ENCODE data around the gene UBTD1. TPM values are rescaled to one million over a fixed set of nuclear protein-coding genes. Genes with fewer than 3 reads are reported as not detected.
"Not testable (repeated sequence)": the region's sequence is repeated elsewhere in the genome, so short reads cannot be mapped to it uniquely, and the experiment has no call there.

Gene UBTD1
- total and polyA plus RNA-seq, 10 of the 15 experiments (the other 5 are each of a cell fraction or from before 2014, with no cell fraction given) = 0.04 to 1.5 (median 1.2) TPM; not detected in 1

GRCh38 chr10:97560731-97561381 lies 62.1 kb downstream of the UBTD1 start:
- H3K9me3 ChIP-seq (replicated peaks; ENCODE audit: control insufficient read depth, insufficient read depth, low read length); SMC1A ChIA-PET (ENCODE audit: uncharacterized antibody, unreplicated experiment); H4K20me1 ChIP-seq (ENCODE audit: control insufficient read depth, insufficient read depth); in situ Hi-C loops (cut with MboI); POLR2A ChIA-PET; intact Hi-C loops (cut with micrococcal nuclease; ENCODE audit: unreplicated experiment); H3K4me1 ChIP-seq (ENCODE audit: control insufficient read depth, insufficient read depth, low read length); FAIRE-seq; H3K79me2 ChIP-seq (ENCODE audit: control insufficient read depth, insufficient read depth, low read length); H3K27me3 ChIP-seq (replicated peaks in 1 of 2; ENCODE audit: control insufficient read depth in 2 of 2, insufficient read depth in 2 of 2, low read length in 1 of 2); H3K36me3 ChIP-seq (ENCODE audit: control insufficient read depth in 2 of 2, insufficient read depth in 2 of 2, low read length in 1 of 2); RAD21 ChIA-PET (ENCODE audit: unreplicated experiment); DNase-seq (ENCODE audit: low read depth, low spot score): not testable (repeated sequence)
- TF ChIP-seq MLLT1 (IDR thresholded peaks at IDR 0.05) = peak; percentile 29; the same call in 1 of the 2 replicates
- peak in 1 of 2 experiments; percentile 20; a peak in 1 of 4 replicates for TF ChIP-seq IKZF2 (IDR thresholded peaks at IDR 0.05)
- Histone ChIP-seq H3K27ac (ENCODE audit: control insufficient read depth, insufficient read depth) (peak overlapping the region; percentile 51), H2AFZ (ENCODE audit: control insufficient read depth, low read depth, low read length) (peak overlapping the region; percentile 51), H3K4me2 (ENCODE audit: control insufficient read depth, insufficient read depth) (peak overlapping the region; percentile 38; the same call in 1 of the 2 replicates), H3K9ac (ENCODE audit: control insufficient read depth, insufficient read depth, low read length) (peak overlapping the region; percentile 64), H3K4me3 (peak overlapping the region; percentile 55; the same call in 1 of the 2 replicates)
- WGBS (ENCODE audit: insufficient coverage, insufficient replicate concordance, low lambda C conversion rate, missing lambda C conversion rate) = 49% methylated on average over 17 of the region's 17 CpGs
- BruUV-seq (replicated peaks) = TSS peak; percentile 66
- CTCF ChIA-PET = interaction anchor here (4.6 kb wide), 1 partner anchor 11 kb away, joined by 20 read pairs; the partner anchor contains the start of gene ANKRD2
- ATAC-seq = peak; percentile 59

GRCh38 chr10:97561386-97562077 lies 62.8 kb downstream of the UBTD1 start:
- 11% methylated on average over 12 of the region's 12 CpGs for WGBS (ENCODE audit: insufficient coverage, insufficient replicate concordance, low lambda C conversion rate, missing lambda C conversion rate)
- H3K36me3 ChIP-seq (ENCODE audit: control insufficient read depth in 2 of 2, insufficient read depth in 2 of 2, low read length in 1 of 2); SMC1A ChIA-PET (ENCODE audit: uncharacterized antibody, unreplicated experiment); H3K79me2 ChIP-seq (ENCODE audit: control insufficient read depth, insufficient read depth, low read length); in situ Hi-C loops (cut with MboI); POLR2A ChIA-PET; H3K27me3 ChIP-seq (replicated peaks in 1 of 2; ENCODE audit: control insufficient read depth in 2 of 2, insufficient read depth in 2 of 2, low read length in 1 of 2); RAD21 ChIA-PET (ENCODE audit: unreplicated experiment); H3K4me1 ChIP-seq (ENCODE audit: control insufficient read depth, insufficient read depth, low read length); FAIRE-seq; H3K4me3 ChIP-seq; H3K9me3 ChIP-seq (replicated peaks; ENCODE audit: control insufficient read depth, insufficient read depth, low read length); intact Hi-C loops (cut with micrococcal nuclease; ENCODE audit: unreplicated experiment); BruUV-seq (replicated peaks); H4K20me1 ChIP-seq (ENCODE audit: control insufficient read depth, insufficient read depth); DNase-seq (ENCODE audit: low read depth, low spot score): not testable (repeated sequence)
- CTCF ChIA-PET = interaction anchor here (1.2 to 4.6 kb wide), 2 partner anchors 10 to 11 kb away, joined by 3 to 20 read pairs; partner anchors contain the start of gene ANKRD2
- Histone ChIP-seq H3K9ac (ENCODE audit: control insufficient read depth, insufficient read depth, low read length) (peak overlapping the region; percentile 64), H3K27ac (ENCODE audit: control insufficient read depth, insufficient read depth) (peak overlapping the region; percentile 51; the same call in 1 of the 2 replicates), H3K4me2 (ENCODE audit: control insufficient read depth, insufficient read depth) (peak overlapping the region; percentile 38; the same call in 1 of the 2 replicates), H2AFZ (ENCODE audit: control insufficient read depth, low read depth, low read length) (peak overlapping the region; percentile 51)
- peak; percentile 53 for ATAC-seq

- H4K20me1 ChIP-seq (ENCODE audit: control insufficient read depth, insufficient read depth); H3K4me1 ChIP-seq (ENCODE audit: control insufficient read depth, insufficient read depth, low read length); RAD21 ChIA-PET (ENCODE audit: unreplicated experiment); ATAC-seq; H3K9ac ChIP-seq (ENCODE audit: control insufficient read depth, insufficient read depth, low read length); H3K4me3 ChIP-seq; FAIRE-seq; H3K27me3 ChIP-seq (replicated peaks in 1 of 2; ENCODE audit: control insufficient read depth in 2 of 2, insufficient read depth in 2 of 2, low read length in 1 of 2); H3K79me2 ChIP-seq (ENCODE audit: control insufficient read depth, insufficient read depth, low read length); H3K4me2 ChIP-seq (ENCODE audit: control insufficient read depth, insufficient read depth); H3K36me3 ChIP-seq (ENCODE audit: control insufficient read depth in 2 of 2, insufficient read depth in 2 of 2, low read length in 1 of 2); in situ Hi-C loops (cut with MboI); POLR2A ChIA-PET; H3K9me3 ChIP-seq (replicated peaks; ENCODE audit: control insufficient read depth, insufficient read depth, low read length); DNase-seq (ENCODE audit: low read depth, low spot score); H3K27ac ChIP-seq (ENCODE audit: control insufficient read depth, insufficient read depth); BruUV-seq (replicated peaks); SMC1A ChIA-PET (ENCODE audit: uncharacterized antibody, unreplicated experiment); H2AFZ ChIP-seq (ENCODE audit: control insufficient read depth, low read depth, low read length); intact Hi-C loops (cut with micrococcal nuclease; ENCODE audit: unreplicated experiment): not testable (repeated sequence)
- WGBS (ENCODE audit: insufficient coverage, insufficient replicate concordance, low lambda C conversion rate, missing lambda C conversion rate) = 96% methylated on average over 5 of the region's 5 CpGs
- CTCF ChIA-PET = interaction anchor here (1.2 kb wide), 1 partner anchor 10 kb away, joined by 3 read pairs; no protein-coding TSS in a partner anchor
These were observed 63.6 kb downstream of the UBTD1 start for GRCh38 chr10:97562329-97562728.

Measured in GM12878 (cell line).